ENCODE results near the gene ADARB1.

GRCh38 chr21:45036630-45037029 is 37.8 kb upstream of the ADARB1 start:
- TF ChIP-seq CTCF (IDR thresholded peaks at IDR 0.05), result no peak
- TF ChIP-seq POLR2A (IDR thresholded peaks at IDR 0.05), result no peak
- no peak for TF ChIP-seq EP300 (IDR thresholded peaks at IDR 0.05)

All from tibial nerve (tissue), 4 donors.